HepG2 (cell line): ENCODE data around the gene FBXL2. TPM values are rescaled to one million over a fixed set of nuclear protein-coding genes. Genes with fewer than 3 reads are reported as not detected.

Source experiments
- MAF1 ChIP-seq: sonication (generic); formaldehyde crosslinking; IDR thresholded peaks from 2 replicates; pipeline ENCODE4 v1.5.0; 2020; ENCODE audit warnings: missing genetic modification reagents, borderline replicate concordance
- NCOA2 ChIP-seq: sonication (generic); formaldehyde crosslinking; IDR thresholded peaks from 2 replicates; pipeline ENCODE4 v1.8.0; 2022; ENCODE audit warnings: inconsistent platforms
- polyA plus RNA-seq, 8 experiments: library from polyadenylated mRNA; depleted of rRNA in 3 of 8; stranded (reverse) in 7 of 8; unstranded in 1 of 8; fragments of >200 nt; fragmentation: Illumina TruSeq in 4 of 8; extraction: Trizol in 4 of 8; gene quantifications; 2 replicates each; pipeline versions ENCODE4 v1.2.1 to v1.2.3, GENCODE V29; 2011 to 2016; ENCODE audit warnings: low read depth in 4 of 8, missing spikeins in 1 of 8, mixed read lengths in 1 of 8; ENCODE audit not compliant: insufficient read depth in 1 of 8
- total RNA-seq, 5 experiments: library from RNA; depleted of rRNA; stranded (reverse); fragments of >200 nt; fragmentation: Illumina TruSeq; extraction: Trizol; gene quantifications; 2 replicates each; pipeline ENCODE4 v1.2.3, GENCODE V29; 2016; ENCODE audit warnings: low read depth in 1 of 5
- TF ChIP-seq, protein P1 (sequence below): sonication (generic); formaldehyde crosslinking; IDR thresholded peaks from 2 replicates; pipeline ENCODE4 v1.5.1; 2020; ENCODE audit warnings: mild to moderate bottlenecking, missing genetic modification reagents, borderline replicate concordance
- TF ChIP-seq, protein P2 (sequence below): sonication (generic); formaldehyde crosslinking; IDR thresholded peaks from 2 replicates; pipeline ENCODE4 v1.5.0; 2020; ENCODE audit warnings: mild to moderate bottlenecking, missing genetic modification reagents, borderline replicate concordance

The FBXL2 gene
- total and polyA plus RNA-seq, 2 of the 13 experiments (the other 11 are each of a cell fraction or from before 2014, with no cell fraction given): 1.8 to 5.0 TPM

GRCh38 chr3:33315826-33316225 lies 38.6 kb downstream of the FBXL2 start (continued):
- TF ChIP-seq, protein P1, sequence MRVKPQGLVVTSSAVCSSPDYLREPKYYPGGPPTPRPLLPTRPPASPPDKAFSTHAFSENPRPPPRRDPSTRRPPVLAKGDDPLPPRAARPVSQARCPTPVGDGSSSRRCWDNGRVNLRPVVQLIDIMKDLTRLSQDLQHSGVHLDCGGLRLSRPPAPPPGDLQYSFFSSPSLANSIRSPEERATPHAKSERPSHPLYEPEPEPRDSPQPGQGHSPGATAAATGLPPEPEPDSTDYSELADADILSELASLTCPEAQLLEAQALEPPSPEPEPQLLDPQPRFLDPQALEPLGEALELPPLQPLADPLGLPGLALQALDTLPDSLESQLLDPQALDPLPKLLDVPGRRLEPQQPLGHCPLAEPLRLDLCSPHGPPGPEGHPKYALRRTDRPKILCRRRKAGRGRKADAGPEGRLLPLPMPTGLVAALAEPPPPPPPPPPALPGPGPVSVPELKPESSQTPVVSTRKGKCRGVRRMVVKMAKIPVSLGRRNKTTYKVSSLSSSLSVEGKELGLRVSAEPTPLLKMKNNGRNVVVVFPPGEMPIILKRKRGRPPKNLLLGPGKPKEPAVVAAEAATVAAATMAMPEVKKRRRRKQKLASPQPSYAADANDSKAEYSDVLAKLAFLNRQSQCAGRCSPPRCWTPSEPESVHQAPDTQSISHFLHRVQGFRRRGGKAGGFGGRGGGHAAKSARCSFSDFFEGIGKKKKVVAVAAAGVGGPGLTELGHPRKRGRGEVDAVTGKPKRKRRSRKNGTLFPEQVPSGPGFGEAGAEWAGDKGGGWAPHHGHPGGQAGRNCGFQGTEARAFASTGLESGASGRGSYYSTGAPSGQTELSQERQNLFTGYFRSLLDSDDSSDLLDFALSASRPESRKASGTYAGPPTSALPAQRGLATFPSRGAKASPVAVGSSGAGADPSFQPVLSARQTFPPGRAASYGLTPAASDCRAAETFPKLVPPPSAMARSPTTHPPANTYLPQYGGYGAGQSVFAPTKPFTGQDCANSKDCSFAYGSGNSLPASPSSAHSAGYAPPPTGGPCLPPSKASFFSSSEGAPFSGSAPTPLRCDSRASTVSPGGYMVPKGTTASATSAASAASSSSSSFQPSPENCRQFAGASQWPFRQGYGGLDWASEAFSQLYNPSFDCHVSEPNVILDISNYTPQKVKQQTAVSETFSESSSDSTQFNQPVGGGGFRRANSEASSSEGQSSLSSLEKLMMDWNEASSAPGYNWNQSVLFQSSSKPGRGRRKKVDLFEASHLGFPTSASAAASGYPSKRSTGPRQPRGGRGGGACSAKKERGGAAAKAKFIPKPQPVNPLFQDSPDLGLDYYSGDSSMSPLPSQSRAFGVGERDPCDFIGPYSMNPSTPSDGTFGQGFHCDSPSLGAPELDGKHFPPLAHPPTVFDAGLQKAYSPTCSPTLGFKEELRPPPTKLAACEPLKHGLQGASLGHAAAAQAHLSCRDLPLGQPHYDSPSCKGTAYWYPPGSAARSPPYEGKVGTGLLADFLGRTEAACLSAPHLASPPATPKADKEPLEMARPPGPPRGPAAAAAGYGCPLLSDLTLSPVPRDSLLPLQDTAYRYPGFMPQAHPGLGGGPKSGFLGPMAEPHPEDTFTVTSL (CRISPR knock-in tag): peak; percentile 31; the same call in 1 of the 2 replicates
- TF ChIP-seq NCOA2: no peak
- TF ChIP-seq, protein P2, sequence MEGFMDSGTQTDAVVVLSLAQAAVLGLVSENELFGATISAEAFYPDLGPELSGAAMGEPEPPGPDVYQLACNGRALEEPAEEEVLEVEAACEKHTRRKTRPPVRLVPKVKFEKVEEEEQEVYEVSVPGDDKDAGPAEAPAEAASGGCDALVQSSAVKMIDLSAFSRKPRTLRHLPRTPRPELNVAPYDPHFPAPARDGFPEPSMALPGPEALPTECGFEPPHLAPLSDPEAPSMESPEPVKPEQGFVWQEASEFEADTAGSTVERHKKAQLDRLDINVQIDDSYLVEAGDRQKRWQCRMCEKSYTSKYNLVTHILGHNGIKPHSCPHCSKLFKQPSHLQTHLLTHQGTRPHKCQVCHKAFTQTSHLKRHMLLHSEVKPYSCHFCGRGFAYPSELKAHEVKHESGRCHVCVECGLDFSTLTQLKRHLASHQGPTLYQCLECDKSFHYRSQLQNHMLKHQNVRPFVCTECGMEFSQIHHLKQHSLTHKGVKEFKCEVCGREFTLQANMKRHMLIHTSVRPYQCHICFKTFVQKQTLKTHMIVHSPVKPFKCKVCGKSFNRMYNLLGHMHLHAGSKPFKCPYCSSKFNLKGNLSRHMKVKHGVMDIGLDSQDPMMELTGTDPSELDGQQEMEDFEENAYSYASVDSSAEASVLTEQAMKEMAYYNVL (CRISPR knock-in tag): no peak
- no peak for TF ChIP-seq MAF1
